T-helper 1 cell treated with Interleukin-12 subunit alpha and Interleukin-12 subunit beta and Interleukin-4 antibody, amounts not matched to agents 30 ng/mL and 1 ng/mL, for 36 hours (primary cell): ENCODE measurements around the gene CRACDL. TPM values are rescaled to one million over a fixed set of nuclear protein-coding genes. Genes with fewer than 3 reads are reported as not detected.

Experiments
- intact Hi-C: fragments of 100-400 bp; cut with micrococcal nuclease; formaldehyde crosslinking; loops from one replicate; pipeline ENCODE4 v1.15.1; 2024
- total RNA-seq: library from RNA; stranded (reverse); gene quantifications from 2 replicates; pipeline ENCODE4 v1.2.3, GENCODE V29; 2022

CRACDL gene
- total RNA-seq, 1 donor from 2014 or later = 0.98 TPM

GRCh38 chr2:98859323-98859722, 76.7 kb downstream of the CRACDL start:
- intact Hi-C loops = no loop called here

GRCh38 chr2:98857001-98857400, 79.0 kb downstream of the CRACDL start:
- intact Hi-C loops = no loop called here

- intact Hi-C loops = no loop called here
These were observed 81.3 kb downstream of the CRACDL start for GRCh38 chr2:98854682-98855081.

GRCh38 chr2:98852932-98853331, 83.1 kb downstream of the CRACDL start:
- intact Hi-C loops = no loop called here

- intact Hi-C loops = no loop called here
These were observed 86.0 kb downstream of the CRACDL start for GRCh38 chr2:98850074-98850473.

GRCh38 chr2:98849113-98849512, 86.9 kb downstream of the CRACDL start:
- intact Hi-C loops = no loop called here

- intact Hi-C loops = no loop called here
These were observed 88.2 kb downstream of the CRACDL start for GRCh38 chr2:98847853-98848252.

GRCh38 chr2:98846041-98846440, 90.0 kb downstream of the CRACDL start:
- intact Hi-C loops = no loop called here

- intact Hi-C loops = no loop called here
These were observed 93.9 kb downstream of the CRACDL start for GRCh38 chr2:98842136-98842535.

- intact Hi-C loops = loop anchor here (5.0 kb wide), 1 partner anchor 367 kb away; no protein-coding TSS in a partner anchor
These were observed 96.7 kb downstream of the CRACDL start for GRCh38 chr2:98839292-98839691.

GRCh38 chr2:98835831-98836385, 100.1 kb downstream of the CRACDL start:
- intact Hi-C loops = loop anchor here (2.0 to 5.0 kb wide), 2 partner anchors 227 to 364 kb away; partner anchors contain the start of genes COA5 and UNC50

- intact Hi-C loops = no loop called here
These were observed 102.1 kb downstream of the CRACDL start for GRCh38 chr2:98833917-98834263.

GRCh38 chr2:98833172-98833916, 102.7 kb downstream of the CRACDL start:
- intact Hi-C loops = no loop called here

GRCh38 chr2:98832172-98832571, 103.9 kb downstream of the CRACDL start:
- intact Hi-C loops = no loop called here

- intact Hi-C loops = no loop called here
These were observed 105.4 kb downstream of the CRACDL start for GRCh38 chr2:98830571-98831145.

- intact Hi-C loops = loop anchor here (2.0 kb wide), 2 partner anchors 59 to 93 kb away; no protein-coding TSS in a partner anchor
These were observed 106.3 kb downstream of the CRACDL start for GRCh38 chr2:98829581-98830270.

GRCh38 chr2:98828793-98829371, 107.1 kb downstream of the CRACDL start:
- intact Hi-C loops = loop anchor here (2.0 kb wide), 2 partner anchors 58 to 92 kb away; no protein-coding TSS in a partner anchor

- intact Hi-C loops = loop anchor here (2.0 kb wide), 2 partner anchors 58 to 92 kb away; no protein-coding TSS in a partner anchor
These were observed 107.7 kb downstream of the CRACDL start for GRCh38 chr2:98828369-98828744.

GRCh38 chr2:98827625-98828368, 108.2 kb downstream of the CRACDL start:
- intact Hi-C loops = loop anchor here (2.0 kb wide), 2 partner anchors 57 to 91 kb away; no protein-coding TSS in a partner anchor

- intact Hi-C loops = no loop called here
These were observed 109.2 kb downstream of the CRACDL start for GRCh38 chr2:98826856-98827255.

GRCh38 chr2:98825858-98826257, 110.2 kb downstream of the CRACDL start:
- intact Hi-C loops = no loop called here
